Measurements from ENCODE around the gene CDKN2B. TPM values are rescaled to one million over a fixed set of nuclear protein-coding genes. Genes with fewer than 3 reads are reported as not detected.
"Not testable (repeated sequence)": the region's sequence is repeated elsewhere in the genome, so short reads cannot be mapped to it uniquely, and the experiment has no call there.

Gene CDKN2B
- 10 to 100 TPM in 3 of 4 donors, 1 to 10 TPM in 1; 4.5 to 25.1 (median 15.6) TPM for total RNA-seq

DNA sequence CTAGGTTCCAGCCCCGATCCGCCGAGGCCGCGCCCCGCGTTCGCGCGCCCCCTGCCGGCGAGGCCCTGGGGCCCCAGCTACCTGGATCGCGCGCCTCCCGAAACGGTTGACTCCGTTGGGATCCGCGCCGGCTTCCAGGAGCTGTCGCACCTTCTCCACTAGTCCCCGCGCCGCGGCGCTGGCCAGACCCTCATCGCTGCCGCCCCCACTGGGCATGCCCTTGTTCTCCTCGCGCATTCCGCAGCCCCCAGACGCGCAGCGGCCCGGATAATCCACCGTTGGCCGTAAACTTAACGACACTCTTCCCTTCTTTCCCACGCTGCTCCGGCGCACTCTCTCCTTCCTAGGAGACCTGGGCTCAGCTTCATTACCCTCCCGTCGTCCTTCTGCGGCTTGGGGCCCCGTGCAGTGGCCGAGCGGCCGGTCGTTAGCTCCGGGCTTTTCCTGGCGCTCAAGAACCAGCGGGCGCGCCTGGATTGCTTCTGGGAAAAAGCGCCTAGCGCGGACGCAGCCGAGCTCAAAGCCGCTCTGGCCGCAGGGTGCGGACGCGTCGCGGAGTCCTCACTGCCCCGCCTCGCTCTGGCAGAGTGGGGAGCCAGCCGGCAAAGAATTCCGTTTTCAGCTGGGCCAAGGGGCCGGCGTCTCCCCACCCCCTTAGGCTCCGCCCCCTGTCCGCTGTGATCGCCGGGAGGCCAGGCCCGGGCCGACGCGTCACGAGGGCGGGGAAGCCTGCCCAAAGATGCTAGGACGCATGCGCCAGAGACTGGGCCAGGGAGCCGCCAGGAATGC, at the start of gene CDKN2B:
Gene CDKN2B (minus strand): TSS at position 589 of the 789 bp plus-strand sequence. CDS start 352 bp downstream, at position 237.
- intact Hi-C loops (cut with DNase I; ENCODE audit: low total_unique reads), result loop anchor here (1.0 to 2.0 kb wide), 6 partner anchors 14 to 196 kb away; partner anchors contain the start of genes CDKN2A and CDKN2B-AS1
- peak; percentile 62 to 89 for TF ChIP-seq POLR2A (IDR thresholded peaks at IDR 0.05)
- peak; percentile 66 to 95 (median 90) for TF ChIP-seq CTCF (IDR thresholded peaks at IDR 0.05 in 4 of 5, conservative IDR thresholded peaks at IDR 0.05 in 1 of 5)

GRCh38 chr9:22057972-22058371, 48.9 kb upstream of the CDKN2B start:
- not testable (repeated sequence) for DNase-seq

More for the DNA sequence above, at the start of gene CDKN2B:
- peak; percentile 88 to 94 for DNase-seq
- Histone ChIP-seq H3K27ac (peak within 1 kb of the TSS; percentile 87 to 94 (median 88)), H3K4me1 (peaks cover 15% of the 10 kb centered on the region in 2 donors), H3K27me3 (peaks cover 0 to 24% (median 0%) of the 10 kb centered on the region in 3 donors), H3K9me3 (no peaks in the 10 kb centered on the region), H3K36me3 (peaks cover 0 to 8% of the 10 kb centered on the region in 2 donors), H3K4me3 (peak within 1 kb of the TSS; percentile 68 to 87 (median 75))
- in situ Hi-C loops (cut with MboI; ENCODE audit: low sequenced_read_pairs in 4 of 4), result loop anchor here (5.0 to 25.0 kb wide), 5 partner anchors 103 to 228 kb away; partner anchors contain the start of gene MTAP (in 1 of the 4)
- ATAC-seq, result peak; percentile 91 to 93

GRCh38 chr9:22056402-22056801, 47.3 kb upstream of the CDKN2B start:
- ATAC-seq, result no peak
- in situ Hi-C loops (cut with MboI; ENCODE audit: low sequenced_read_pairs in 4 of 4), result no loop called here

More at GRCh38 chr9:22057972-22058371, 48.9 kb upstream of the CDKN2B start:
- ATAC-seq; H3K36me3 ChIP-seq; H3K9me3 ChIP-seq; H3K4me1 ChIP-seq; intact Hi-C loops (cut with DNase I; ENCODE audit: low total_unique reads); H3K27me3 ChIP-seq; in situ Hi-C loops (cut with MboI; ENCODE audit: low sequenced_read_pairs in 4 of 4); H3K4me3 ChIP-seq; H3K27ac ChIP-seq: not testable (repeated sequence)

GRCh38 chr9:22055090-22055489, 46.0 kb upstream of the CDKN2B start:
- in situ Hi-C loops (cut with MboI; ENCODE audit: low sequenced_read_pairs in 4 of 4), result no loop called here
- no peaks in the 10 kb centered on the region for H3K27me3 ChIP-seq
- H3K36me3 ChIP-seq, result no peaks in the 10 kb centered on the region
- DNase-seq, result no peak
- TF ChIP-seq CTCF (IDR thresholded peaks at IDR 0.05 in 4 of 5, conservative IDR thresholded peaks at IDR 0.05 in 1 of 5), result no peak
- no peak for TF ChIP-seq POLR2A (IDR thresholded peaks at IDR 0.05)
- intact Hi-C loops (cut with DNase I; ENCODE audit: low total_unique reads), result no loop called here
- no peak overlapping the region for H3K27ac ChIP-seq
- ATAC-seq, result no peak
- H3K4me3 ChIP-seq, result no peak overlapping the region
- no peaks in the 10 kb centered on the region for H3K9me3 ChIP-seq
- peaks cover 5 to 13% of the 10 kb centered on the region in 2 donors for H3K4me1 ChIP-seq

More at GRCh38 chr9:22056402-22056801, 47.3 kb upstream of the CDKN2B start:
- Histone ChIP-seq H3K36me3 (no peaks in the 10 kb centered on the region), H3K27ac (no peak overlapping the region), H3K4me3 (no peak overlapping the region), H3K27me3 (no peaks in the 10 kb centered on the region), H3K4me1 (peaks cover 4 to 5% of the 10 kb centered on the region in 2 donors), H3K9me3 (no peaks in the 10 kb centered on the region)
- DNase-seq, result no peak
- TF ChIP-seq POLR2A (IDR thresholded peaks at IDR 0.05), result no peak
- no peak for TF ChIP-seq CTCF (IDR thresholded peaks at IDR 0.05 in 4 of 5, conservative IDR thresholded peaks at IDR 0.05 in 1 of 5)
- intact Hi-C loops (cut with DNase I; ENCODE audit: low total_unique reads), result no loop called here

DNA sequence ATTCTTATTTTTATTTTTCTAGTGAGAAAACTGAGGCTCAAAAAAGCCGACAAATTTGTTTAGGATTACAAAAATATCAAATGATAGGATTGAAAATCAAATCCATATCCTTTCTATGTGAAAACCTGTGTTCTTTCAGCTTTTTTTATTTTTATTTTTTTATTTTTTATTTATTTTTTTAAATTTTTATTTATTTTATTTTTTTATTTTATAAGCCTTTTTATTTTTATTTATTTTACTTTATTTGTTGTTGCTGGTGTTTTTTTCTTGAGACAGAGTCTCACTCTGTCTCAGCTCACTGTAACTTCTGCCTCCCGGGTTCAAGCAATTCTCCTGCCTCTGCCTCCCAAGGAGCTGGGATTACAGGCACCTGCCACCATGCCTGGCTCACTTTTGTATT, 45.4 kb upstream of the CDKN2B start:
- Histone ChIP-seq H3K9me3 (no peaks in the 10 kb centered on the region), H3K36me3 (no peaks in the 10 kb centered on the region), H3K4me3 (no peak overlapping the region), H3K27ac (no peak overlapping the region), H3K27me3 (no peaks in the 10 kb centered on the region), H3K4me1 (peaks cover 5 to 13% of the 10 kb centered on the region in 2 donors)
- no peak for TF ChIP-seq POLR2A (IDR thresholded peaks at IDR 0.05)
- TF ChIP-seq CTCF (IDR thresholded peaks at IDR 0.05 in 4 of 5, conservative IDR thresholded peaks at IDR 0.05 in 1 of 5), result no peak
- in situ Hi-C loops (cut with MboI; ENCODE audit: low sequenced_read_pairs in 4 of 4) (no loop called here), intact Hi-C loops (cut with DNase I; ENCODE audit: low total_unique reads) (no loop called here)
- DNase-seq (no peak), ATAC-seq (no peak)
